Astrocyte of the spinal cord (primary cell): ENCODE measurements around the gene ASPRV1.

ENCODE experiments used
- DNase-seq: peaks from one replicate; pipeline ENCODE4 v3.0.0; 2011; ENCODE audit warnings: low read depth, low spot score
- H3K4me3 ChIP-seq: 2 replicates; pipeline ENCODE4 v1.5.1; 2011; ENCODE audit warnings: low read depth, mild to moderate bottlenecking, low read length, moderate library complexity
- CTCF ChIP-seq: IDR thresholded peaks from 2 replicates; pipeline ENCODE4 v1.5.1; 2012; ENCODE audit warnings: low read depth, mild to moderate bottlenecking, low read length, inconsistent platforms
- in situ Hi-C: cut with HindIII; loops from 2 replicates; pipeline ENCODE4 v1.10.0; 2017; ENCODE audit warnings: low sequenced_read_pairs

The ASPRV1 gene

GRCh38 chr2:69937968-69938367 lies 23.5 kb downstream of the ASPRV1 start:
- in situ Hi-C loops: no loop called here
- DNase-seq: no peak
- H3K4me3 ChIP-seq: no peak overlapping the region
- no peak for TF ChIP-seq CTCF

- TF ChIP-seq CTCF: no peak
- no peak overlapping the region for H3K4me3 ChIP-seq
- DNase-seq: no peak
- in situ Hi-C loops: no loop called here
Observed at GRCh38 chr2:69936906-69937305, 24.5 kb downstream of the ASPRV1 start.

DNA sequence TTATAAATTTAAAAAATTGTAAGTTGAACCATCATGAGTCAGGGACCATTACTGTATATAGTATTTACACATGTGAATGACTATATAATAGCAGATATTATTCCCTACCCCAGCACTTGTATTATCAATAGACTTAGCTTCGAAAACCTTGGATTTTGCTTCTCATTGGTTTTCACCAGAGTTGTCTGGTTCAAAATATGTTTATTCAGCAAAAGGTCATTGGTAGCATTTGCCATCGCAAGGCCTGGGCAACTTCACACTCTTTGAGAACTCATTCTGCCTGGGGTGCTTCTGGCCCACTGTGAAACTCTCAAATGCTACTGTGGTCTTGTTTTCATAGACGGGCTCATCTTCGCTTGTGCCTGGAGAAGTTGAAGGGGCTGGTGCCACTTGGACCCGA lies 26.4 kb downstream of the ASPRV1 start:
- in situ Hi-C loops: no loop called here
- no peak for DNase-seq
- no peak overlapping the region for H3K4me3 ChIP-seq
- TF ChIP-seq CTCF: no peak

- no peak for DNase-seq
- no peak for TF ChIP-seq CTCF
- H3K4me3 ChIP-seq: no peak overlapping the region
- in situ Hi-C loops: no loop called here
Observed at GRCh38 chr2:69934614-69934908, 26.9 kb downstream of the ASPRV1 start.

GRCh38 chr2:69933839-69934613 lies 27.4 kb downstream of the ASPRV1 start:
- no peak overlapping the region for H3K4me3 ChIP-seq
- in situ Hi-C loops: no loop called here
- DNase-seq: peak; percentile 84
- no peak for TF ChIP-seq CTCF

DNA sequence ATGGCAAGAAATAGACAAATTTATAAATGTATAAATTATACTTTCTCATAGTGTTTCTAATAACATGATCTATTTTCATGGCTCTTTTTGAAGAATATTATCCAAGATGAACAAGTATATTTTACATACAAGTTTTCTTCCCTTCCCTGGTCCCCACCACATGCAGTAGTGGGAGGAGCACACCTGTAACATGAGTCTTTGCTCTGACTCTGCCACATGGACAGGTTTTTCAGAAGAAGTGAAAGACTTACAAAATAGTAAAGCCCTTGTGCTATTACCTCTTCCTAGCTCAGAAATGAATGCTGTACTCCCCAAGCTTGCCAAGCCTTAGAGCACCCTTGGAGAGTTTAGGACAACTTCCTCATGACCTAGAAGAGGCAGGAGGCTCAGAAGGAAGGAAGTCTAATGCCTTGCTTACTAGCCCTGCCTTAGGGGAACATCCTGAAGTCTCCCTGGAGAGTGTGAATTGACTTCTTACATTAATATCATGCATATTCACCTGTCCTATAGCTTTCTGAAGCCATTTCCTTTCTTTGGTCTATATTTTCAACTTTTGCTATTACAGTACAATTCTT lies 28.1 kb downstream of the ASPRV1 start:
- DNase-seq: no peak
- no peak overlapping the region for H3K4me3 ChIP-seq
- in situ Hi-C loops: no loop called here
- TF ChIP-seq CTCF: no peak
